Inflammatory macrophage treated with lipopolysaccharide for 4 hours (primary cell): ENCODE measurements around the gene RASGEF1C.
"Not testable (repeated sequence)": the region's sequence is repeated elsewhere in the genome, so short reads cannot be mapped to it uniquely, and the experiment has no call there.

Experiments used
- DNase-seq: peaks from one replicate; pipeline ENCODE4 v3.0.0-alpha.2; 2020

RASGEF1C gene

DNA sequence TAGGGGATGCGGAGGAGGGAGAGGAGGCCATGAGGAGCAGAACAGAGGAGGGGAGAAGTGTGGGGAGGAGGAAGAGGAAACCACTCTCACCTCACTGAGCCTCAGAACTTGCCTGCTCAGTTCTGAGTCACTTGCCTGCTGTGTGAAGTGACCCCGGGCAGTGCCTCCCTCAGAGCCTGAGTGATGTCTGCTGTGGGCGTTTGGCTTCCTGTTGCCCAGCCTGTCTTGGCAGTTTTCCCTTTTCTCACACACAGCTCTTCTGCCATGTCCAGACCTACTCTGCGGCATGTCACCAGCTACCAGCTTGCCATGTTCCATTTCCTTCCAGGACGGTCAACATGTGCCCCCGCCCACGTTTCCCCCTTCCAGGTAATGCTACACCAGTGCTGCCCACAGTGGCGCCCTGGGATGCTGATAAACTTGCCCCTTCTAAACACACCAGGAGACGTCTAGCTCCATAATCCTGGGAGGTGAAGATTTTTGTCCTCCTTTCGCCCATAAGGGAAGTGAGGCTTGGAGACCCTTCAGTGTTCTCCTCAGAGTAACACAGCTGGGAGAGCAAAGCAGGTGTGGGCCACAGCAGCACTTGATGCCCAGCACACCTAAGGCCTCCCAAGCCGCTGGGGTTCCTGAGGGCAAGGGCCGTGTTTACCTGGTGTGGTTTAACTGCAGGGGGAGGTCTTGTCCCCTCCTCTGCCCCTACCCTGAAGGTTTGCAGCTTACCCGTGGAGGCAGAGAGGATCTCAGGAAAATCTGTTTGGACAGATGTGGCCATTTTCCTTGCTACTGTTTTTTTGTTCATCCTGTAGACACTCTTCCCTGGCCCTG is 73.7 kb downstream of the RASGEF1C start:
- DNase-seq, result peak; percentile 95

DNA sequence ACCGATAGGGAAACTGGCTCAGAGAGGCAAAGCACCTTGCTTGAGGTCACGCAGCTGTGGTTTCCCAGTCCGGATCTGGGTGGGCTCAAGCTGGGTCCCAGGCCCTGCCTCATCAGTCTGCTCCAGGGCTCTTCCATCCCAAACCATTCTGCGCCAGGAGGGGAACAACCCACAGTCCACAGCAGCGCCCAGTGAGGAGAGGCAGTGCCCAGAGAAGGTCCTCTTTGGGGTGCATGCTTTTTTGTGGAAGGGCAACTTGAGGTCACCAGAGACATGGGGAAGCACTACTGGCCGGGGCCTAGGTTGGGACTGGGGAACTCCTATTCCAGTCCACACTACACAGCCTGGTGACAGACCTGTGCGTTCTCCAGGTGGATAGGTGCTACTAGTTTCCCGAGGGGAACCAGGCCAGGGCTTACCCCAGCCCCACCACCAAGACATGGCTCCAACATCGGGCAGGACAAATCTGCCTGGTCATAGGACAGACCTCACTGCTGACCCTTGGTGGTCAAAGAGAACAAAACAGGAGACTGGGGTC is 75.0 kb downstream of the RASGEF1C start:
- DNase-seq, result no peak

- no peak for DNase-seq
Measured at GRCh38 chr5:180133551-180133950, 75.5 kb downstream of the RASGEF1C start.

- peak; percentile 48 for DNase-seq
Measured at GRCh38 chr5:180133060-180133459, 76.0 kb downstream of the RASGEF1C start.

DNA sequence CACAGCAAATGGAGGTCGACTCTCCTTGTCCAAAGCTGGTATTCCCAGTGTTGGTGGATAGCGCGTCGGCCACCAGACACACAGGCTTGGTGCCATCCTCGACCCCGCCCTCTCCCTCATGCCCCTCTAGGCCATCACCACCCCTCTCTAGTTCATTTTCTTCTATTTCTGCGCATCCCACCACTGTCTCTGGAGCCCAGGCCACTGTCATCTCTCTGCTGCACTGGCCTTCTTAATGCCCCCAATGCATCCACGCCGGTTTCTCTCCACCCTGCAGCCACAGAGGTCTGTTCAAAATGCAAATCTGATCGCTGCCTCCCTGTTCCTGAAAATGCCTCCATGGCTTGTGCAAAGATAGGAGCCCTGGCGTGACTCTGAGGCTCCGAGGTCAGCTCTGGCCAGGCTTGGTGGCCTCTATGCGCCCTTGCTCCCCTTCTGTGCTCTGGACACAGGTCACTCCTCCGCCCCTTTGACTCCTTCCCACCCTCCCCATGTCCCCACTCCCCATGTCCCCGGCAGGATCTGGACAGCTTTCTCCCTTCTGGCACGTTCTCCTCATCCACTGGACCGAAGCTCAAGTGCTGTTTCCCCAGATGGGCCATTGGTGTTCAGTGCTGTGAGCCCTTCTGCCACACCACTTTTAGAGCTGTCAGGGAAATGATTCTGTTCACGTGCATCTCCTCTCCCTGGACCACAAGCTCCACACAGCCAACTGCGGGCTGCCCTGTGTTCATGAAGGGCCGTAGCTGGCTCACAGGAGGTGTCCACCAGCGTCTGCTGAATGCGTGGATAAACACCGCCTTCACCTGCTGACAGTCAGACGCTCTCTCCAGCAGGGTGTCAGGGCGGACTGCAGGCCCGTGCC is 77.9 kb downstream of the RASGEF1C start:
- DNase-seq, result no peak

GRCh38 chr5:180130291-180130869 is 78.6 kb downstream of the RASGEF1C start:
- no peak for DNase-seq

DNA sequence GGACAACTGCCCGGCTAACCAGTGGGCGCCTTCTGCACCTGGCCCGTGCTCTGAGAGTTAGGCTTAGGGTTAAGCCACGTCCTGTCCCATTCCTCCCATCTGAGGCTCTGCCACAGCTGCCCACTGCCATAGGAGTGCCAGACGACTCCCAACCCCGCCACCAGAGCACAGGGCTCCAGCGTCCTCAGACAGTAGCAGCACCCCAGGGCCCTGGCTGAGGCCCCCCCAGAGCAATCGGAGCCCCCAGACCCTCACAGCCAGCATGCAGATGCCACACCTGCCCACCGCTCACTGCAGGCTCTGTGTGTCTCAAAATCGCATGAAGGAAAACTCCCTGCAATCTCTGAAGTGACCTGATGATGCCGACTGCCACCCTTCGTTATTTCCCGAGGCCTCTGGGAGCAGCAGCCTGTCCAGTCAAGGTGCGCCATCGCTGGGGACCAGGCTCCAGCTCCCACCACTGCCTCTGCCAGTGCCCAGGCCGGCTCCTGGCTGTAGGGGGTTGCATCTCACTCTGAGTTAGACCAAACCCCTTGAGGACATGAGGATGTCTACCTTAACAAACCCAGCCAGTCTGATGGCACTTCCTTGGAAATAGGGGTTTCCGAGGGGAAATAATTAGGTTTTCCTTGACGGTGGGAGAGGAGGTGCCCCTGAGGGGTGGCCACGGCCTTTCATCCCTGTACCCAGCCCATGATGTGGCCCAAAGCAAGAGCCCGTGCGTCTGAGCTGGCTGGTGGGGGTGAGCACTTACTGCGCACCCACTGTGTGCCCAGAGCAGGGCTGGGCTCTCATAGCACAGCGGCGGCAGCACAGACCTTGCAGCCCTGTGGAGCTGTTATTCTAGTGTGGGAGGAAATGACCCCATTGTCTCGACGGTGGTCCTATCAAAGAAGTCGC is 79.5 kb downstream of the RASGEF1C start:
- DNase-seq, result no peak

DNA sequence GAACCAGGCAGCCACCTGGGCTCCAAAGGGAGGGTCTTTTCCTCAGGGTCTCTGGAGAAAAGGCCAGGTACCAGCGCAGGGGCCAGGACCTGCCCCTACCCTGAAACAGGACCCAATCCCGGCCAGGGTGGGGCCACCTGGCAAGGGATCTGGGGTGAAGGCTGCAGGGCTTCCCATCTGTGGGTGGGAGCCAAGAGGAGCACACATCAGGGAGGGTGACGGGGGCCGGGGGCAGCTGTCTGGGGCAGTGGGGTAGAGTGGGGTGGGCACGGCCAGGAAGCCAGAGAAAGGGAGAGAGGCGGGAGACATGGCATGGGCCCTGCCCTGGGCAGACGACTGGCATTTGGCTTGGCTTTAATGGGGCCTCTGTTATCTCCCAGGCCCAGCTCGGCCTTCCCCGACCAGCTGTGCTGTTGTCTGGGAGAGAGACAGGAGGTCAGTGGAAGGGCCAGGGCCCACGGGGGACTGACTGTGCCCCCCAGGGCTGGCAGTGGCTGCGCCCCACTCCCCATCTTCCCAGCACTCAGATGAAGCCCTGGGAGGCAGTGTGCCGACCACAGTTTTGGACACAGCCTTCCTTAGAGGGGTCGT is 80.2 kb downstream of the RASGEF1C start:
- DNase-seq, result no peak

DNA sequence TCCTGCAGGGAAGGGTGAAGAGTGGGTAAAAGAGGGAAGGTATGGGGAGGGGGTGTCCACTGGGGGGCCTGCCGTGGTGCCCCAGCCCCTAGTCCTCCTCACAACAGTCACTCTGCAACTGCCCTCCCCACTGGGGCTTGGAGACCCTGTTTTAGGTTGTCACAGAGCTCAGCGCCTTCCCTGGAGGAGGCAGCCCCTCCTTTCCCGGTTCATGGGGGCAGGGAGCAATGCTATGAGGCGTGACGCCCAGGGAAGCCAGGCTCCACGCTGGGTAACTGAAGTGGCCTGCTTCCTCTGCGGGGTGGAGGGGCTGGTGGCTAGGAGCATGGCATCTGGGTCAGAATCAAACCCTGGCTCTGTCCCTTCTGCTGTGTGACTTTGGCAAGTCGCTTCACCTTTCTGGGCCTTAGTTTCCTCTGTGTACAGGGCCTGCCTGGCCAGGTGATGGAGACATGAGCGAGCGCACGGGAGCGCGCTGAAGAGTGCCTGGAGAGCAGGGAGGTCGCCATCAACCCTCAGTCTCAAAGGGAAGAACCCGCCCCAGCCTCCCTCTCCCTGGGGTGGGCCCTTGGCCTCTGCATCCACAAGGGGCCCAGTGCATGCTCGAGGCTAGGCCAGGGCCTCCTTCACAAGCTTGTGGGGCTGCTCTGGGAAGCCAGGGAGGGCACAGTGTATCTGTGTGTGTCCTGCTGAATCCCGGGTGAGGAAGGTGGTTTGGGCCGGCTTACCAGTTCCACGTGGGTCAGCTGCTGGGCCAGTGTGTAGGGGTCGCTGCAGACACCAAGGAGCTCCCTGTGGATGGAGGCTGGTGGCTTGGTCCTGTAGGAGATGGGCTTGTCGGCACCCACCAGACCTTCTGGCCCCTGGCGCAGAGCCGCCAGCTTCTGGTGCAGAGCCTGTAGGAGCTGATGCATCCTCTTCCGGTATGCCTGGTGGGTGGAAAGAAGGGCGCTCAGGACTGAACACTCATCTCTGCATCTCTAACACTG is 81.0 kb downstream of the RASGEF1C start:
- DNase-seq, result no peak

GRCh38 chr5:180126716-180127681 is 82.0 kb downstream of the RASGEF1C start:
- no peak for DNase-seq

- DNase-seq, result not testable (repeated sequence)
Measured at GRCh38 chr5:180126156-180126555, 82.9 kb downstream of the RASGEF1C start.

DNA sequence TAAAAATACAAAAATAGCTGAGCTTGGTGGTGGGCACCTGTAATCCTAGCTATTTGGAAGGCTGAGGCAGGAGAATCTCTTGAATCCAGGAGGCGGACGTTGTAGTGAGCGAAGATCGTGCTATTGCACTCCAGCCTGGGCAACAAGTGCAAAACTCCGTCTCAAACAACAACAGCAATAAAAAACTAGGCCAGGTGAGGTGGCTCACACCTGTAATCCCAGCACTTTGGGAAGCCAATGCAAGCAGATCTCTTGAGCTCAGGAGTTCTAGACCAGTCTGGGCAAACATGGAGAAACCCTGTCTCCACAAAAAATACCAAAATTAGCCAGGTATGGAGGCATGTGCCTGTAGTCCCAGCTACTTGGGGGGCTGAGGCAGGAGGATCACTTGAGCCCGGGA is 84.3 kb downstream of the RASGEF1C start:
- DNase-seq, result not testable (repeated sequence)

DNA sequence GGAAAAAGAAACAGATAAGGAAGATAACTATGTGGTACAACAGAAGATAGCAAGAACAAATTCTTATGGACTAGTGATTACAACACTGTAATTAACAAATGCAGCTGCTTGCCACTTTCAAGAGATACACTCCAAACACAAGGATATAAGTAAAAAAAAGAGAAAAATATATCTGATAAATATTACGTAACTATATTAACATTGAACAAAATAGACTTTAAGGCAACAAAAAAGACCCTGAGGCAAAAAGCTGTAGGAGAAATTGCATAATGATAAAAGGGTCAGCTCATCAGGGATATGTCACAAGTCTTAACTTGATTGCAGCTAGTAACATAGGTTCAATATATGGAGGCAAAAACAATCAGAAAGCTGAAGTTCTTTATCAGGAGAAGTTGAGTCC is 86.1 kb downstream of the RASGEF1C start:
- no peak for DNase-seq

DNA sequence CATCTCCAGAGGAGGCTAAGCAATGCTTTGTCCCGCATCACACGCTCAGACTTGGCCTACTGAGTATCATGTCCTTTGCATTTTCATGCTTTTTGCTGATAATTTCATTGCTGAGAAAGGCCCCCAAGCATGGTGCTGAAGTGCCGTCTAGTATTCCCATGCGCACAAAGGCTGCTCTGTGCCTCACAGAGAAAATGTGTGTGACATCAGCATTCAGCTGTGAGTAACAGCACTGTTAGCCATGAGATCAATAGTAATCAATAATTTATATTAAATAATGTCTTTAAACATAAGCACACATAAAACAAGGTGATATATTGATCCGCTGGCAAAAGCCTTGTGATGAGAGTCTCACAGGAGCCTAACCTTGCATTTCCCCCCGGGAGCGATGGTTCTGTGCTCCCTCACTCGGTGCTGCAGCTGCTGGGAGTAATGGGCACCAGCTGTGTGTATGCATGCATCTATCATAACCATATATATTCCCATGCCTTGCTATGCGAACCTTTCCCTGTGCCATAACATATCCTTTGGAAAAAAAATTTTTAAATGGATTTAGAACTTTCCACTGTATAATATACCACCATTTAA is 87.1 kb downstream of the RASGEF1C start:
- no peak for DNase-seq

DNA sequence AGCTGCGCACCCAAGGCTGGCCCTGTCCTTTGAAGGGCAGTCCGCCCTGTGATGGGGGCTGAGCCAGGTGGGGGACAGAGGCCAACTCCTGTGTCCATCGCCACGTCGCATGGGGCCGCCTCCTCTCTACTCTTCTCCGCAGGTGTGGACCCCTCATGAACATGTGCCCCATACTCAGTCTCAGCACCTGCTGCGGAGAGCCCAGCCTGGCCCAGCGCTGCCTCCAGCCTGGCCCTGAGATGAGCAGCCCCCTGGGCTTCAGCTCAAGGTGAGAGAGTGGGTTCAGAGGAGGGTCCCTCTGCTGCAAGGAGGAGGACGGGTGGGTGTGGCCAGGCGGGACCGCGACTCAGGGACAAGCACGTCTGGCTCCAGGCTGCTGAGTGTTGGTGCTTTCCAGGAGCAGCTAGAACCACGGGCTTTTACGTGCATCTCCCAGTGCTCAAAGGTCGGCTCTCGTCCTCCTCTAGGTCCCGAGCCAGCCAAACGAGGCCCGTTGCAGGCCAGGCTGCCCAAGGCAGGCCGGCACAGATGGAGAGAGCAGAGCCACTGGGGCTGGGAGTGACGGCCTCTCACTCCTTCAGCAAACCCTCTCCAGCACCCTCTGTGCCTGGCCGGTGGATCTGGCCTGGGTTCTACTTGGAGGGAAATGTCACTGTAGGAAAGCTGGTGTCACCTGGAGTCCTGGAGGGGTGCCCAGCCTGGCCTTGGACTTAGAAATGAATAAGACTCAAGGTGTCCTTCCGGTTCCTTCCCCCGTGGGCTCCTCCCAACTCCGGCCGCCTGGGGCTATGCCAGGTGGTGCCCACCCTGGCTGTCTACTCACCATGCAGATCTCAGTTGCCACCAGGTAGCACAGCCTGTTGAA is 88.5 kb downstream of the RASGEF1C start:
- no peak for DNase-seq

DNA sequence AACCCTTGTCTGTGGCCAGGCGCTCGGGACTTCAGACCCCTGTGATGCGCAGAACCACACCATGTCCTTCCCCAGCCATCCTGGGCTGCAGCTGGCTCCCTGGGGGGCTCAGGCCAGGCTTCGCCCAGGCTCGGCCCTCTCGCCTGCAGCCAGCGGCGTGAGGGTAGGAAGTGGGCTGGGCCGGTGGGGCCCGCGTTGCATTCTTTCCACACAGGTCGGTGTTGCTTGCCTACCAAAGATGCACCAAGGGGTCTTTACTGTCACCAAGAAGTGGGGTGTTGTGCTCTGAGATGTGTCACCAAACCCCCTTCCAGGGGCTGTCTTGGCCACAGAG is 89.1 kb downstream of the RASGEF1C start:
- no peak for DNase-seq

GRCh38 chr5:180119031-180119902 is 89.7 kb downstream of the RASGEF1C start:
- no peak for DNase-seq
